NCI-H146 treated with DMSO at 0.1 percent for 48 hours (cell line): ENCODE measurements around the gene RAB7B.
"Not testable (repeated sequence)": the region's sequence is repeated elsewhere in the genome, so short reads cannot be mapped to it uniquely, and the experiment has no call there.

Experiments used
- DNase-seq: peaks from one replicate; lab custom pipeline; 2025; ENCODE audit not compliant: unreplicated experiment; lab: John Stamatoyannopoulos, UW

RAB7B gene

GRCh38 chr1:206002871-206003801 lies at the start of gene RAB7B:
RAB7B (minus strand) TSS chr1:206003395; CDS start chr1:205994135, 9,260 bp downstream.
- no peak for DNase-seq

DNA sequence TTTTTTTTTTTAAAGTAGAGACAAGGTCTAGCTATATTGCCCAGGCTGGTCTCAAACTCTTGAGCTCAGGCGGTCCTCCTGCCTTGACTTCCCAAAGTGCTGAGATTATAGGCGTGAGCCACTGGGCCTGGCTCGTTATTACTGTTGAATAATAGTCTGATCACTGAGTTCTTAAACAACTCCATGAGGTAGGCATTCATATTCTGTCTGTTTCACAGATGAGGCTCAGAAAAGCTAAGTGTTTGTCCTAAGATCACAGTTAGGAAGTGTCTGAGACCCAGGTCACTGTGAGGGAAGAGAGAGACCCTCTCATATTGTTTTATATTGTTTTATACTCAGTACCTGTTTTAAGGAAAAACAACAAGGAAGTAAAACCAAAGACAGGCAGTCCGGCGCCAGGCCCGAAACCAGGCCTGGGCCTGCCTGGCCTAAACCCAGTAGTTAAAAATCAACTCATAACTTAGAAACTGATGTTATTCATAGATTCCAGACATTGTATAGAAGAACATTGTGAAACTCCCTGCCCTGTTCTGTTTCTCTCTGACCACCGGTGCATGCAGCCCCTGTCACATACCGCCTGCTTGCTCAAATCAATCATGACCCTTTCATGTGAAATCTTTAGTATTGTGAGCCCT lies 49.2 kb upstream of the RAB7B start:
- DNase-seq: not testable (repeated sequence)

DNA sequence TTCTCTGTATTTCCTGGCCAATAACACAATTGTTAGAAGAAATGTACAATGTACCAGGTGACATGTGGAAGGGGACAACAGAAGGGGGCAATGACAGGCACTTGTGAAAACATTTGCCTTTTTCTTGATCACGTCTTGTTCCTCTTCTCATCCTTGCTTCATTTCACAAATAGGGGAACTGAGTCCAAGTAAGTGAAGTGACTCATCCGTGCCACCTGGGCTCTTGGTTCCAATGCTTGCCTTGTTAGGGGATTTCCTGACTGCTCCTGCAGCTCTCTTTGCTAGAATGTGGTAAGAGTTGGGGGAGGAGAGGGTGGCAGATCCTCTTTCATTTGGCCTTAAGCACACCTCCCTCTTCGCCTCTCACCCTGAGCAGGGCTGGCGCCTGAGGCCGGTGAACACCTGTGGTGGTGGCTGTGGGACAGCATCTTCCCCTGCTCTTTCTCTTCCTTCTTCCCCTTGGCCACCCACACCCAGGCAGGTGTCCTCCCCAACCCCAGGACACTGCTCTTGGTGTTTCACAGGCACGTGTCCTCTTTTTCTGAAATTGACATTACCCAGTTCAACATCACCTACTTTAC lies 47.5 kb upstream of the RAB7B start:
- DNase-seq: no peak

GRCh38 chr1:206049919-206050600 lies 46.9 kb upstream of the RAB7B start:
- no peak for DNase-seq

GRCh38 chr1:206049293-206049692 lies 46.1 kb upstream of the RAB7B start:
- DNase-seq: no peak

DNA sequence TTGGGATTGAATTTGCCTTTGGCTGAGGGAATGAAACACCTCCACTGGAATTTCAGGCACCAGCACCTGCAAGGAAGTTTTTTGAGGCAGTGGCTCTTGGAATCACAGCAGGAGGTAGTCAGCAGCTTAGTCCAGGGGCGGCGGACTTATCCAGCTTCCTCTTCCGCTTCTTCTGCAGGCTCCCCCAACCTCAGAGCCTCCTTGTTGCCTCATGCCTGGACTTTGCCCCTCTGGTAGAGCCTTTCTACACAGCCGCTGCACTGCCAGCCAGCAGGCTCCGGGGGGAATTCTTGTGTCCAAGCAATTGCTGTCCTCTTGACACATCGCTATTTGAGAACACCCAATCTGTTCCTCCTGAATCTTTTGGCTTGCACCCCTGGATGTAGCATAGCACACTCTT lies 45.4 kb upstream of the RAB7B start:
- DNase-seq: no peak

GRCh38 chr1:206047271-206047670 lies 44.1 kb upstream of the RAB7B start:
- DNase-seq: no peak

DNA sequence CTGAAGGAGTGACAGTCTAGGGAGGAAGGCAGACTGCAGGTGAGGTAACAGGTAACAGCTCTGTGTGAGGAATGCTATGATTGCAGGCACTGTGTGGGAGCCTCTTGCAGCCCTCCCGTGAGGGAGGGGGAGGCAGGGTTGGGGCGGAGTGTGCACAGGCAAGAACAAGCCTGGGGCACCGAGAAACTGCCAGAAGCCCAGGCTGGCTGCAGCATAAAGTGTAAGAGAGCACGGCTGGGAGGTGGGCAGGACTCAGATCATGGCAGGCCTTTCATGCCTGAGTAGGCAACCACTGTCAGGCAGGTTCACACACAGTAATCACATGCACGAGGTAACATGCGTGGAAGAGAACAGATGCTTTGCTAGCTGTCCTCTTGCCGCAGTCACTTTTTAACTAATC lies 38.4 kb upstream of the RAB7B start:
- no peak for DNase-seq

- no peak for DNase-seq
Observed at GRCh38 chr1:206040328-206040727, 37.1 kb upstream of the RAB7B start.

DNA sequence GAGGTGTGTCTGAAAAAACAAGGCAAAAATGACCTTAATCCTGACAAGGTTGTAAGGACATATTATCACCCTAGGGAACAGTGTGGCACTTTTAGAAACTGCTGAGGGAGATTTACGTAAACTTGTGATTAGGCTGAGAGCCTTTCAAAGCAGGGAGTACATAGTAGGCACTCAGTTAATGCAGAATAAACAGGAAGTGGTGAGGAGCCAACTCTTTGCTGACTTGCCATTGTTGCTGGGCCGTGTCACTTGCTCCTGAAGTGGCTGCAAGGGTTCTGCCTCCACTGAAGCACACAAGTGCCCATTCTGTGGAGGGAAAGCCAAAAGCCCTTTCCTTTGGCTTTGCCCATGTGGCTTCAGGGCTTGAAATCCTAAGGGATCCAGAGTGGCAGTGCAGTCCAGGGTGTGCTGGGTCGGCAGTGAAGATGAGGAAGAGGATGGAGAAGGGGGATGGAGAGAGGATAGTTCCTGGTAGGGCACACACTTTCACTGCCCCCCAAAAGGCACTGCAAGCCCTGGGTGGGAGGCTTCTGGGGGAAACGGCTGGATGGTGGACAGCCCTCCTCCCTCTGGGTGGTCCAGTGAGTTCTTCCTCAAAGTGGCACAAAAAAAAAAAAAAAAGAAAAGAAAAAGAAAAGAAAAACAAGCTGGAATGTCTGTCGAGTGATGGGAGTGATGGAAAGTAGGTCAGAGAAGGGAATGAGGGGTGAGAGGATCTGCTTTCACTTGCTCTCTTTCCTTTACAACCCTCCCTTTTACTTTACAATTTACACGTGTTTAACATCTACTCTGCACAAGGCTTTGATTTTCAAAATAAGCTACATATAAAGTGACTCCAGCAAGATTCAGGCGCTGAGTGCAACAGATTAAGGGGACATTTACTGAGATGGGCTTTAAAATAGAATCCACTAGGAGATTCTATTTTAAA lies 36.1 kb upstream of the RAB7B start:
- no peak for DNase-seq

DNA sequence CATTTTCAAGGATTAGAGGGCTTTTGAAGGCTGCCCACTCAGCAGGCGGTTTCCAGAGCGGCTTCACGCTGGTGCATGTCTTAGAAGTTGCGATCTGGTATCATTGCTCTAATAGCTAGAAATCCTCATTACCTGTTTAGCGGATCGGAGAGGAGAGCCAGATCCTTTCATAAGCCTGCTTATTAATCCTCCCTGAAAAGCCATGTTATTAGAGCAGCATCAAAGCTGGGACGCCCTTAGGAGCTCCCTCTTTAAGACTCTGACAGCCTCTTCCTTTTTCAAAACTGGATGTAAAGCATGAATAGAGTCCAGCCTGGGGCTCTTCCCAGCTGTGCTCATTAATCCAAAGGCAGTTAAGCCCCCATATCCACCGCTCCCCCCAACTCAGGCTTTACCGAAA lies 34.4 kb upstream of the RAB7B start:
- DNase-seq: no peak

DNA sequence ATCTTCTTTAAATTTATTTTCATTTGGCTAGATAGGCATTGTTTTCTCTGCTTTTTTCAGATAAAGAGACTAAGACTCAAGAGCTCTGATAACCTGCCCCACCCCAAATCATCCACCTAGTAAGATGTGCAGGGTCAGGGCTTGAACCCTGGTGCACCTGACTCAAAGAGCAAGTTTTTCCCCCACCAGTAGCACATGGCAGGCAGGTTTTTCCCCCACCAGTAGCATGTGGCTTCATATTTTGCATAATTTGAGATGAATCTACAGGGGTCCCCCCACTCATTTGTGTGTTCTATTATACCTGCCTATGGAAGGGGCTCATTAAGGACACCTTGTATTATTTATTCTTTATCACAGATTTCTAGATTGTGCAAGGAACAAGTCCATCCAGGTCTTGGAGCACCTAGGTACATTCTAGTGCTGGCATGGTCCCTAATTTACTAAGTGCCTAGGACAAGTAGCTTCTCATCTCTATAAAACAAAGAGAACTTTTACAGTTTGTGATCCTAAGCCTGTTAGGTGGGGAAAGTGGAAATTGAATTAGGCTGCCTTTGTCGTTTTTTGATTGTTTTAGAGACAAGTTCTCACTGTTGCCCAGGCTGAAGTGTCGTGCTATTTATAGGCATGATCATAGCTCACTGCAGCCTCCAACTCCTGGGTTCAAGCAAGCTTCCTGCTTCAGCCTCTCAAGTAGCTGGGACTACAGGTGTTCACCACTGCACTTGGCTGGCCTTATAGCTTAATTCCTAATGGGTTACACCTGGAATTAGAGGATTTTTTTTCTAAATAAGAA lies 33.7 kb upstream of the RAB7B start:
- no peak for DNase-seq

- peak; percentile 33 for DNase-seq
Observed at GRCh38 chr1:206035027-206035426, 31.8 kb upstream of the RAB7B start.

- DNase-seq: no peak
Observed at GRCh38 chr1:206032380-206033140, 29.4 kb upstream of the RAB7B start.

DNA sequence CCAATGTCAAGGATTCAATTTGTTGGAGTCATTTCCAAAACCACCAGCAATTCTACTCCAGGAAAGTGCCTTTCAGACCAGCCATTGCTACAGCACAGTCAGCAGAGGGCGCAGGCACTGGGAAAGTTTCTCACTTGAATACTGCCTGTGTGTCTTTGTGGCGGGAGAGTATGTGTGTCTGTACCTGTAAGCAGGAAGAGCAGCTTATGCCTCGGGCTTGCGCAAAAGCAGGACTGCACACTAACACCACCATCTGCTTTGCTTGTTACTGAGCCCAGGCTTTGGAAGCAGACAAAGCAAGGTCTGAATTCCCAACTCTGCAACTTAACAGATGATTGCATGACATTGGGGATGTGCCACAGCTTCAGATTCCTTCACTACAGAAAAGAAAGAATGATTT lies 27.5 kb upstream of the RAB7B start:
- peak; percentile 83 for DNase-seq

GRCh38 chr1:206030191-206030590 lies 27.0 kb upstream of the RAB7B start:
- no peak for DNase-seq

- no peak for DNase-seq
Observed at GRCh38 chr1:206029484-206029883, 26.3 kb upstream of the RAB7B start.

DNA sequence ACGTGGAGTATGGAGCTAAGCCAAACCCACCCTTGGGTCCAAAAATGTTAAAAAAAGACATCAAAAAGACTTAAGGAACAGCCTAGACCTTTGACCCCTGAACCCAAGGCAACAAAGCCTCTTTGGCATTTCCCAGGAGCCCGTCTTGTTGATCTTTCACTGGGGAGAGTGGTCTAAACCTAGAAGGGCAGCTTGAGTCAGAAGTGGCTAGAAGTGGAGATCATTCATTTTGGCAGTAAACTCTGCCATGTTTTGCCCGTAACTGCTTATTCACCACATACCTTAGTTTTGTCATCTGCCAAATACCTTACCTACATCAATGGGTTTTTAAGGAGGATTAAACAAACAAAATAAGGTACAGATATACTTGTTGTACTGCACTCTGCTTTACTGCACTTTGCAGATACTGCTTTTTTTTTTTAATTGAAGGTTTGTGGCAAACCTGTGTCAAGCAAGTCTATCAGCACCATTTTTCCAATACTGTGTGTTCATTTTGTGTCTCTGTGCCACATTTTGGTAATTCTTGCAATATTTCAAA lies 22.2 kb upstream of the RAB7B start:
- DNase-seq: no peak

DNA sequence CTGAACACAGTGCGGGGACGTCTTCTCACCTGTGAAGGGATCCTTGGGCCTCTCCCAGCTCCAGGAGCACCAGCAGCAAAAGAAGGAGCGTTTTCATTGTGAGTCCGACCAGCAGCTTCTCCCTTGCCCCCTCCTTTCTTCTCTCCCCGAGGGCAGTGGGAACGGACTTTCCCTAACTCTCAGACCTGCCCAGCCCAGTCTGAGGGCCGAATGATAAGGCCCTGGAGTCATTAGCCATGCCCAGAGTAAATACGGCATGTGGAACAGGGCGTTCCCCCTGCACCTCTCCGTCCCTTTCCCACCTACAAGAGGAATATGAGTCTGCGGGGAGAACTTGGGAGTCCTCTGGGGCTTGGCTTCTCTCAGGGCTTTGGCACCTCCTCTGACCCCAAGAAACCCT lies 20.5 kb upstream of the RAB7B start, which contains the start of gene CTSE:
Gene CTSE, minus strand, starts transcription at position 201 of the 400 bp plus-strand sequence. Its CDS starts 104 bp downstream, at position 97.
- DNase-seq: no peak
